Uterus (tissue), 4 donors: ENCODE results near the gene HMGXB4. TPM values are rescaled to one million over a fixed set of nuclear protein-coding genes. Genes with fewer than 3 reads are reported as not detected.

Experiments used
- DNase-seq, 2 donors: peaks; one replicate each; pipeline ENCODE4 v3.0.0-alpha.2; 2019 to 2020
- H3K27ac ChIP-seq, 2 donors: fragments of 200-600 bp; sonication (generic); 1 replicate in 1 of 2; 2 replicates in 1 of 2; pipeline ENCODE4 v1.5.1; 2016 to 2018
- H3K27me3 ChIP-seq, 2 donors: fragments of 200-600 bp; sonication (generic); one replicate each; pipeline ENCODE4 v1.5.1; 2018 to 2019; ENCODE audit warnings: control low read depth in 1 of 2
- H3K36me3 ChIP-seq, 2 donors: fragments of 200-600 bp; sonication (generic); one replicate each; pipeline ENCODE4 v1.5.1; 2019; ENCODE audit warnings: control low read depth in 1 of 2
- H3K4me1 ChIP-seq, 2 donors: fragments of 200-600 bp; sonication (generic); one replicate each; pipeline ENCODE4 v1.5.1; 2018 to 2019; ENCODE audit warnings: control low read depth in 1 of 2
- H3K4me3 ChIP-seq, 2 donors: fragments of 200-600 bp; sonication (generic); 1 replicate in 1 of 2; 2 replicates in 1 of 2; pipeline ENCODE4 v1.5.1; 2018 to 2019; ENCODE audit warnings: mild to moderate bottlenecking in 1 of 2
- H3K9me3 ChIP-seq, 2 donors: fragments of 200-600 bp; sonication (generic); one replicate each; pipeline ENCODE4 v1.5.1; 2019; ENCODE audit warnings: control low read depth in 1 of 2
- CTCF ChIP-seq, 4 experiments: fragments of 200-600 bp in 2 of 4; fragments of 450-650 bp in 2 of 4; sonication (generic) in 2 of 4; IDR thresholded peaks; one replicate each; pipeline ENCODE4 v1.5.1; 2016 to 2019; ENCODE audit warnings: antibody characterized with exemption in 4 of 4, mild to moderate bottlenecking in 2 of 4, moderate library complexity in 1 of 4
- POLR2A ChIP-seq, 2 donors: fragments of 450-650 bp; IDR thresholded peaks; one replicate each; pipeline ENCODE4 v1.6.1; 2016; ENCODE audit warnings: antibody characterized with exemption in 2 of 2, mild to moderate bottlenecking in 1 of 2, moderate library complexity in 1 of 2
- intact Hi-C: fragments of 100-400 bp; cut with DNase I; formaldehyde crosslinking; loops from one replicate; pipeline ENCODE4 v1.15.1; 2023; ENCODE audit warnings: low total_unique reads
- total RNA-seq, 4 donors: library from RNA; depleted of rRNA in 3 of 4; stranded (reverse); fragments of >200 nt in 3 of 4; gene quantifications; one replicate each; pipeline versions ENCODE4 v1.1.0 to v1.2.4, GENCODE V29; 2014 to 2023
- donor health status: DM: yes; HTN: yes; CAD: no.

Gene HMGXB4
- total RNA-seq, 4 donors from 2014 or later = 15.1 to 29.6 (median 20.8) TPM

- Histone ChIP-seq H3K4me1 (no peaks in the 10 kb centered on the region), H3K36me3 (no peaks in the 10 kb centered on the region), H3K27me3 (no peaks in the 10 kb centered on the region), H3K27ac (no peak overlapping the region), H3K9me3 (no peaks in the 10 kb centered on the region), H3K4me3 (no peak overlapping the region)
- intact Hi-C loops = no loop called here
- DNase-seq = no peak
- TF ChIP-seq POLR2A (IDR thresholded peaks at IDR 0.05) (no peak), CTCF (IDR thresholded peaks at IDR 0.05) (no peak)
These were observed 45.8 kb downstream of the HMGXB4 start for GRCh38 chr22:35303029-35303624.

GRCh38 chr22:35305525-35306070 is 48.3 kb downstream of the HMGXB4 start:
- Histone ChIP-seq H3K27me3 (no peaks in the 10 kb centered on the region), H3K4me1 (peaks cover 0 to 1% of the 10 kb centered on the region in 2 donors), H3K27ac (no peak overlapping the region), H3K4me3 (no peak overlapping the region), H3K9me3 (no peaks in the 10 kb centered on the region), H3K36me3 (no peaks in the 10 kb centered on the region)
- TF ChIP-seq CTCF (IDR thresholded peaks at IDR 0.05) = no peak
- intact Hi-C loops = no loop called here
- DNase-seq = no peak

- H3K36me3 ChIP-seq = no peaks in the 10 kb centered on the region
- TF ChIP-seq POLR2A (IDR thresholded peaks at IDR 0.05) (no peak), CTCF (IDR thresholded peaks at IDR 0.05) (no peak)
- intact Hi-C loops = no loop called here
These were observed 49.2 kb downstream of the HMGXB4 start for GRCh38 chr22:35306350-35306967.

GRCh38 chr22:35307372-35307771 is 50.1 kb downstream of the HMGXB4 start:
- Histone ChIP-seq H3K4me1 (peaks cover 0 to 9% of the 10 kb centered on the region in 2 donors), H3K4me3 (no peak overlapping the region), H3K9me3 (no peaks in the 10 kb centered on the region), H3K27ac (no peak overlapping the region), H3K27me3 (no peaks in the 10 kb centered on the region), H3K36me3 (no peaks in the 10 kb centered on the region)
- intact Hi-C loops = no loop called here
- no peak for DNase-seq
- TF ChIP-seq POLR2A (IDR thresholded peaks at IDR 0.05) (no peak), CTCF (IDR thresholded peaks at IDR 0.05) (no peak)

More at GRCh38 chr22:35306350-35306967, 49.2 kb downstream of the HMGXB4 start:
- H3K27ac ChIP-seq = no peak overlapping the region
- no peak for DNase-seq
- peaks cover 0 to 9% of the 10 kb centered on the region in 2 donors for H3K4me1 ChIP-seq
- no peak overlapping the region for H3K4me3 ChIP-seq
- H3K27me3 ChIP-seq = no peaks in the 10 kb centered on the region
- no peaks in the 10 kb centered on the region for H3K9me3 ChIP-seq

GRCh38 chr22:35307892-35308291 is 50.6 kb downstream of the HMGXB4 start:
- no peak overlapping the region for H3K27ac ChIP-seq
- DNase-seq = no peak
- H3K27me3 ChIP-seq = no peaks in the 10 kb centered on the region
- no peaks in the 10 kb centered on the region for H3K36me3 ChIP-seq
- intact Hi-C loops = no loop called here
- no peaks in the 10 kb centered on the region for H3K9me3 ChIP-seq
- TF ChIP-seq CTCF (IDR thresholded peaks at IDR 0.05) = no peak
- TF ChIP-seq POLR2A (IDR thresholded peaks at IDR 0.05) = no peak
- H3K4me3 ChIP-seq = no peak overlapping the region
- peaks cover 0 to 9% of the 10 kb centered on the region in 2 donors for H3K4me1 ChIP-seq
